ENCODE results near the gene STIM2. TPM values are rescaled to one million over a fixed set of nuclear protein-coding genes. Genes with fewer than 3 reads are reported as not detected.

The STIM2 gene
- total RNA-seq, 2 donors from 2014 or later, result 34.4 to 44.2 TPM

GRCh38 chr4:26937139-26937538, 76.5 kb downstream of the STIM2 start:
- WGBS, result 85% methylated on average over 2 of the region's 2 CpGs
- DNase-seq (ENCODE audit: low spot score), result no peak
- Histone ChIP-seq H3K9me3 (no peaks in the 10 kb centered on the region), H3K36me3 (no peaks in the 10 kb centered on the region), H3K27me3 (replicated peaks; ENCODE audit: insufficient read depth) (no peaks in the 10 kb centered on the region), H3K4me3 (no peak overlapping the region), H3K4me1 (replicated peaks) (no peaks in the 10 kb centered on the region), H3K27ac (no peak overlapping the region)
- intact Hi-C loops (cut with DNase I), result no loop called here
- TF ChIP-seq POLR2AphosphoS5 (IDR thresholded peaks at IDR 0.05), result no peak
- TF ChIP-seq POLR2A (IDR thresholded peaks at IDR 0.05), result no peak
- no peak for TF ChIP-seq CTCF (IDR thresholded peaks at IDR 0.05)

- no peaks in the 10 kb centered on the region for H3K9me3 ChIP-seq
- intact Hi-C loops (cut with DNase I), result no loop called here
- H3K4me1 ChIP-seq (replicated peaks), result no peaks in the 10 kb centered on the region
- no peak for TF ChIP-seq POLR2A (IDR thresholded peaks at IDR 0.05)
- TF ChIP-seq CTCF (IDR thresholded peaks at IDR 0.05), result no peak
- no peak for TF ChIP-seq POLR2AphosphoS5 (IDR thresholded peaks at IDR 0.05)
- H3K4me3 ChIP-seq, result no peak overlapping the region
- H3K27ac ChIP-seq, result no peak overlapping the region
- H3K27me3 ChIP-seq (replicated peaks; ENCODE audit: insufficient read depth), result no peaks in the 10 kb centered on the region
- H3K36me3 ChIP-seq, result no peaks in the 10 kb centered on the region
- DNase-seq (ENCODE audit: low spot score), result no peak
- 89% methylated on average over 3 of the region's 3 CpGs for WGBS
These were observed 76.9 kb downstream of the STIM2 start for GRCh38 chr4:26937567-26937966.

GRCh38 chr4:26938516-26938915, 77.9 kb downstream of the STIM2 start:
- no peak overlapping the region for H3K27ac ChIP-seq
- H3K4me3 ChIP-seq, result no peak overlapping the region
- intact Hi-C loops (cut with DNase I), result no loop called here
- no peaks in the 10 kb centered on the region for H3K27me3 ChIP-seq (replicated peaks; ENCODE audit: insufficient read depth)
- no peaks in the 10 kb centered on the region for H3K36me3 ChIP-seq
- TF ChIP-seq POLR2AphosphoS5 (IDR thresholded peaks at IDR 0.05), result no peak
- no peak for TF ChIP-seq CTCF (IDR thresholded peaks at IDR 0.05)
- TF ChIP-seq POLR2A (IDR thresholded peaks at IDR 0.05), result no peak
- H3K4me1 ChIP-seq (replicated peaks), result no peaks in the 10 kb centered on the region
- WGBS, result 80% methylated on average over 2 of the region's 2 CpGs
- no peaks in the 10 kb centered on the region for H3K9me3 ChIP-seq
- no peak for DNase-seq (ENCODE audit: low spot score)

- H3K4me3 ChIP-seq, result no peak overlapping the region
- no peak overlapping the region for H3K27ac ChIP-seq
- intact Hi-C loops (cut with DNase I), result no loop called here
- H3K4me1 ChIP-seq (replicated peaks), result no peaks in the 10 kb centered on the region
- H3K27me3 ChIP-seq (replicated peaks; ENCODE audit: insufficient read depth), result no peaks in the 10 kb centered on the region
- WGBS, result 92% methylated on average over 1 of the region's 1 CpG
- H3K36me3 ChIP-seq, result no peaks in the 10 kb centered on the region
- TF ChIP-seq CTCF (IDR thresholded peaks at IDR 0.05) (no peak), POLR2A (IDR thresholded peaks at IDR 0.05) (no peak), POLR2AphosphoS5 (IDR thresholded peaks at IDR 0.05) (no peak)
- DNase-seq (ENCODE audit: low spot score), result no peak
- H3K9me3 ChIP-seq, result no peaks in the 10 kb centered on the region
These were observed 81.3 kb downstream of the STIM2 start for GRCh38 chr4:26941951-26942350.

GRCh38 chr4:26942871-26943270, 82.2 kb downstream of the STIM2 start:
- Histone ChIP-seq H3K4me3 (no peak overlapping the region), H3K27ac (no peak overlapping the region), H3K36me3 (no peaks in the 10 kb centered on the region), H3K4me1 (replicated peaks) (no peaks in the 10 kb centered on the region), H3K9me3 (no peaks in the 10 kb centered on the region), H3K27me3 (replicated peaks; ENCODE audit: insufficient read depth) (no peaks in the 10 kb centered on the region)
- 36% methylated on average over 2 of the region's 2 CpGs for WGBS
- no peak for DNase-seq (ENCODE audit: low spot score)
- intact Hi-C loops (cut with DNase I), result no loop called here
- TF ChIP-seq POLR2AphosphoS5 (IDR thresholded peaks at IDR 0.05) (no peak), POLR2A (IDR thresholded peaks at IDR 0.05) (no peak), CTCF (IDR thresholded peaks at IDR 0.05) (no peak)

Measured in prostate gland (tissue), 2 donors.